Osteoblast (primary cell): ENCODE measurements around the gene PIGBOS1. TPM values are rescaled to one million over a fixed set of nuclear protein-coding genes. Genes with fewer than 3 reads are reported as not detected.

Experiments
- DNase-seq: peaks from one replicate; pipeline ENCODE4 v3.0.0; 2011; ENCODE audit warnings: low spot score, mixed read lengths; ENCODE audit not compliant: insufficient read length; ENCODE audit errors: missing footprints
- H2AFZ ChIP-seq: 2 replicates; pipeline ENCODE4 v1.6.0; 2011; ENCODE audit warnings: mild to moderate bottlenecking, low read length
- H3K27ac ChIP-seq: 2 replicates; pipeline ENCODE4 v1.5.1; 2011; ENCODE audit warnings: mild to moderate bottlenecking, low read depth, low read length, moderate library complexity
- H3K27me3 ChIP-seq: 2 replicates; pipeline ENCODE4 v1.6.0; 2012; ENCODE audit warnings: mild to moderate bottlenecking, control low read depth, inconsistent platforms, low read length, moderate library complexity; ENCODE audit not compliant: insufficient read depth
- H3K36me3 ChIP-seq: 2 replicates; pipeline ENCODE4 v1.5.1; 2011; ENCODE audit warnings: mild to moderate bottlenecking, low read length, control low read depth, moderate library complexity; ENCODE audit not compliant: insufficient read depth
- H3K4me1 ChIP-seq: 2 replicates; pipeline ENCODE4 v1.5.1; 2011; ENCODE audit warnings: mild to moderate bottlenecking, low read length, control low read depth, moderate library complexity; ENCODE audit not compliant: insufficient read depth
- H3K4me2 ChIP-seq: 2 replicates; pipeline ENCODE4 v1.6.0; 2011; ENCODE audit warnings: mild to moderate bottlenecking, low read length; ENCODE audit not compliant: insufficient read depth
- H3K4me3 ChIP-seq: fragments of 200-600 bp; sonication (generic); 3 replicates; pipeline ENCODE4 v1.5.1; 2012; ENCODE audit warnings: mild to moderate bottlenecking, low read length, inconsistent platforms; ENCODE audit not compliant: insufficient read depth
- H3K79me2 ChIP-seq: 2 replicates; pipeline ENCODE4 v1.6.0; 2012; ENCODE audit warnings: mild to moderate bottlenecking, low read length, control low read depth, inconsistent platforms; ENCODE audit not compliant: insufficient read depth
- H3K9me3 ChIP-seq: 2 replicates; pipeline ENCODE4 v1.5.1; 2011; ENCODE audit warnings: low read depth, low read length, control low read depth
- H4K20me1 ChIP-seq: 2 replicates; pipeline ENCODE4 v1.6.0; 2012; ENCODE audit warnings: mild to moderate bottlenecking, low read length, control low read depth; ENCODE audit not compliant: insufficient read depth
- CTCF ChIP-seq: IDR thresholded peaks from 2 replicates; pipeline ENCODE4 v1.5.1; 2011; ENCODE audit warnings: mild to moderate bottlenecking, low read depth, low read length, moderate library complexity; ENCODE audit errors: extremely low read depth
- total RNA-seq: library from RNA; depleted of rRNA; stranded (reverse); fragments of >200 nt; gene quantifications from 2 replicates; pipeline ENCODE4 v1.2.3, GENCODE V29; 2012

The PIGBOS1 gene
- total RNA-seq, 1 donor, result 10.5 TPM

- peak; percentile 32 for DNase-seq
- Histone ChIP-seq H3K4me2 (no peak overlapping the region), H2AFZ (peak overlapping the region; percentile 17), H3K4me3 (no peak overlapping the region), H3K27ac (no peak overlapping the region), H3K79me2 (no peaks in the 10 kb centered on the region), H3K27me3 (no peaks in the 10 kb centered on the region), H4K20me1 (no peaks in the 10 kb centered on the region), H3K4me1 (no peaks in the 10 kb centered on the region), H3K9me3 (no peaks in the 10 kb centered on the region), H3K36me3 (peaks cover 9% of the 10 kb centered on the region)
- no peak for TF ChIP-seq CTCF
Measured at GRCh38 chr15:55360256-55360655, 41.3 kb upstream of the PIGBOS1 start.

GRCh38 chr15:55358471-55358870, 39.5 kb upstream of the PIGBOS1 start:
- no peak for DNase-seq
- Histone ChIP-seq H3K9me3 (no peaks in the 10 kb centered on the region), H3K27me3 (no peaks in the 10 kb centered on the region), H3K4me2 (no peak overlapping the region), H3K27ac (no peak overlapping the region), H3K4me3 (no peak overlapping the region), H3K36me3 (peaks cover 9% of the 10 kb centered on the region), H3K4me1 (no peaks in the 10 kb centered on the region), H4K20me1 (no peaks in the 10 kb centered on the region), H2AFZ (no peak overlapping the region), H3K79me2 (no peaks in the 10 kb centered on the region)
- TF ChIP-seq CTCF, result no peak

GRCh38 chr15:55357774-55358173, 38.9 kb upstream of the PIGBOS1 start:
- no peaks in the 10 kb centered on the region for H3K79me2 ChIP-seq
- H3K9me3 ChIP-seq, result no peaks in the 10 kb centered on the region
- DNase-seq, result no peak
- H3K4me3 ChIP-seq, result no peak overlapping the region
- no peaks in the 10 kb centered on the region for H4K20me1 ChIP-seq
- no peaks in the 10 kb centered on the region for H3K4me1 ChIP-seq
- H3K27me3 ChIP-seq, result no peaks in the 10 kb centered on the region
- no peak overlapping the region for H3K27ac ChIP-seq
- no peak overlapping the region for H2AFZ ChIP-seq
- peaks cover 9% of the 10 kb centered on the region for H3K36me3 ChIP-seq
- no peak for TF ChIP-seq CTCF
- no peak overlapping the region for H3K4me2 ChIP-seq

- Histone ChIP-seq H3K4me3 (no peak overlapping the region), H3K36me3 (peaks cover 11% of the 10 kb centered on the region), H4K20me1 (no peaks in the 10 kb centered on the region), H3K27me3 (no peaks in the 10 kb centered on the region), H3K9me3 (no peaks in the 10 kb centered on the region), H3K4me1 (no peaks in the 10 kb centered on the region), H3K27ac (no peak overlapping the region), H3K4me2 (no peak overlapping the region), H3K79me2 (no peaks in the 10 kb centered on the region), H2AFZ (no peak overlapping the region)
- TF ChIP-seq CTCF, result no peak
- peak; percentile 32 for DNase-seq
Measured at GRCh38 chr15:55356985-55357585, 38.2 kb upstream of the PIGBOS1 start.
